Small intestine (tissue), 7 donors: ENCODE data around the gene ADAM17. TPM values are rescaled to one million over a fixed set of nuclear protein-coding genes. Genes with fewer than 3 reads are reported as not detected.
A peak's percentile ranks its signal among the peaks of the same experiment; 100 is the strongest.
"Not testable (repeated sequence)": the region's sequence is repeated elsewhere in the genome, so short reads cannot be mapped to it uniquely, and the experiment has no call there.

Experiments used
- DNase-seq, 2 donors: peaks; one replicate each; pipeline versions ENCODE4 v3.0.0 to v3.0.0-alpha.2; 2013
- FAIRE-seq: peaks from 2 replicates; lab custom pipeline; 2012; peaks lifted over from hg19 to GRCh38; lab: Jason Lieb, UNC
- H3K27ac ChIP-seq, 3 donors: one replicate each; pipeline ENCODE4 v1.5.1; 2013; ENCODE audit warnings: low read length in 2 of 3, mild to moderate bottlenecking in 2 of 3, control low read depth in 1 of 3, inconsistent platforms in 1 of 3, low read depth in 1 of 3, moderate library complexity in 1 of 3
- H3K27me3 ChIP-seq, 3 donors: one replicate each; pipeline ENCODE4 v1.6.1; 2013; ENCODE audit warnings: low read length in 3 of 3, inconsistent platforms in 1 of 3; ENCODE audit not compliant: control insufficient read depth in 3 of 3, insufficient read depth in 3 of 3
- H3K36me3 ChIP-seq, 3 donors: one replicate each; pipeline ENCODE4 v1.6.1; 2013; ENCODE audit warnings: low read length in 3 of 3, inconsistent platforms in 1 of 3, low read depth in 1 of 3, mild to moderate bottlenecking in 1 of 3, moderate library complexity in 1 of 3; ENCODE audit not compliant: control insufficient read depth in 3 of 3, insufficient read depth in 2 of 3
- H3K4me1 ChIP-seq, 3 donors: one replicate each; pipeline ENCODE4 v1.6.1; 2013; ENCODE audit warnings: low read length in 2 of 3, inconsistent platforms in 1 of 3, low read depth in 1 of 3, mild to moderate bottlenecking in 1 of 3, moderate library complexity in 1 of 3; ENCODE audit not compliant: control insufficient read depth in 3 of 3, insufficient read depth in 2 of 3
- H3K4me3 ChIP-seq, 3 donors: one replicate each; pipeline ENCODE4 v1.5.1; 2013; ENCODE audit warnings: low read length in 3 of 3, control low read depth in 1 of 3, inconsistent platforms in 1 of 3, low read depth in 1 of 3, mild to moderate bottlenecking in 1 of 3, moderate library complexity in 1 of 3
- H3K9me3 ChIP-seq, 2 donors: one replicate each; pipeline ENCODE4 v1.6.1; 2013; ENCODE audit warnings: low read depth in 1 of 2, low read length in 1 of 2; ENCODE audit not compliant: control insufficient read depth in 2 of 2, insufficient read depth in 1 of 2
- WGBS, 3 donors: extraction: QIAGEN DNeasy Blood & Tissue Kit; methylation state at CpG; one replicate each; pipeline ENCODE4 v1.1.7; 2013; 5-methylcytosine and 5-hydroxymethylcytosine counted together
- polyA plus RNA-seq, 4 donors: library from polyadenylated mRNA; stranded (reverse) in 3 of 4; unstranded in 1 of 4; fragments of 200-250 nt in 3 of 4; fragments of 120-200 nt in 1 of 4; gene quantifications; one replicate each; pipeline versions ENCODE4 v1.2.1 to v1.2.3, GENCODE V29; 2013
- donor health status: healthy with polysubstance abuse.
- donor health status: control.
- donor health status: control.
- donor health status: Bipolar disorder and iron deficiency.
- donor health status: healthy.

ADAM17 gene
- polyA plus RNA-seq, 4 donors, result 2.9 to 17.6 (median 5.7) TPM

GRCh38 chr2:9513946-9514345 is 41.7 kb downstream of the ADAM17 start:
- not testable (repeated sequence) for H3K27me3 ChIP-seq, H3K4me3 ChIP-seq, FAIRE-seq, H3K9me3 ChIP-seq, H3K27ac ChIP-seq, DNase-seq, H3K4me1 ChIP-seq
- H3K36me3 ChIP-seq, result peaks cover 11 to 38% (median 12%) of the 10 kb centered on the region in 3 donors
- 98 to 100% (median 98%) methylated on average over 3 of the region's 3 CpGs for WGBS, 3 donors

DNA sequence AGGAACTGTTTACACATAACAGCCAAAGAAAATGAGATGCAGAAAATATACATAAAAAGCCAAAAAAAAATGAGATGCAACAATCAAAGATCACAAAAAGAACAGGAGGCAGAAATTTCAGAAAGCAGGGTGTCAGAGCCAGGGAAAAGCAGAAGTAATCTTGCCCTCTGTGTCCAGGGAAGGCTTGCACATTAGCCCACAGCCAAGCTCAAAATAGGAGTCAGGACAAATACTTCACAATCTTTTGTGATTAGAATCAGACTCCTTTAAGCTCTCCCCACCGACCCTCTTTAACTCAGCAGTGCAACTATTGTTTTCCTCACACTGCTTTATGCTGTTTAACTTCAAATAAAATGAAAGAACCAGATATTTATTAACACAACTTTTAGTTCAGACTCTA is 46.7 kb downstream of the ADAM17 start:
- DNase-seq (no peak), FAIRE-seq (no peak)
- H3K27ac ChIP-seq, result no peak overlapping the region
- no peak overlapping the region for H3K4me3 ChIP-seq
- H3K36me3 ChIP-seq, result peaks cover 6 to 42% (median 8%) of the 10 kb centered on the region in 3 donors
- H3K27me3 ChIP-seq, result no peaks in the 10 kb centered on the region
- WGBS, 3 donors, result 10 to 38% (median 23%) methylated on average over 1 of the region's 1 CpG
- no peaks in the 10 kb centered on the region for H3K9me3 ChIP-seq
- H3K4me1 ChIP-seq, result no peaks in the 10 kb centered on the region

- Histone ChIP-seq H3K9me3 (no peaks in the 10 kb centered on the region), H3K4me3 (no peak overlapping the region), H3K27ac (no peak overlapping the region), H3K36me3 (peaks cover 17 to 43% (median 17%) of the 10 kb centered on the region in 3 donors), H3K27me3 (no peaks in the 10 kb centered on the region), H3K4me1 (no peaks in the 10 kb centered on the region)
- FAIRE-seq (no peak), DNase-seq (no peak)
- 73 to 95% (median 90%) methylated on average over 1 of the region's 1 CpG for WGBS, 3 donors
Measured at GRCh38 chr2:9498210-9498609, 57.4 kb downstream of the ADAM17 start.

DNA sequence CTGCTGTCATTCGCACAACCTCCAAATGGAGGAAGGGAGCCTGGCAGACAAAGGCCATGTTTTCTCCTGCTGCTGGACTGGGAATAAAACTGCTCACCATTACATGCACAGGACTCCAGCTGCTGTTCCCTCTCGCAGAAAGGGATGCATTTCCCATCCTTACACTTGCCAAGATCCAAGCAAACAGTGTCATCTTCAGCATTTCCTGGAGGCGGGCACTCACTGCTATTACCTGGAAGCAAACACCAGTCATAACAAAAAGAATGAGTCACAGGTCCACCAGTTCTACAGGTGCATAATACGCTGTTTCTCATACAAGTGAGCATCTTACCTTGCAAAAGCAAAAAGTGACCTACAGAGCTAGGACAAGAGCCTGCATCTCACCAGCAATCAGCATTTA is 58.6 kb downstream of the ADAM17 start:
- no peak overlapping the region for H3K27ac ChIP-seq
- H3K9me3 ChIP-seq, result no peaks in the 10 kb centered on the region
- FAIRE-seq, result no peak
- no peaks in the 10 kb centered on the region for H3K27me3 ChIP-seq
- peaks cover 17 to 38% (median 21%) of the 10 kb centered on the region in 3 donors for H3K36me3 ChIP-seq
- 76 to 88% (median 84%) methylated on average over 4 of the region's 4 CpGs for WGBS, 3 donors
- no peak overlapping the region for H3K4me3 ChIP-seq
- peak in 1 of 2 donors; percentile 39 for DNase-seq
- no peaks in the 10 kb centered on the region for H3K4me1 ChIP-seq

- Histone ChIP-seq H3K4me3 (no peak overlapping the region), H3K9me3 (no peaks in the 10 kb centered on the region), H3K27ac (no peak overlapping the region), H3K36me3 (peaks cover 23 to 52% (median 33%) of the 10 kb centered on the region in 3 donors), H3K27me3 (no peaks in the 10 kb centered on the region), H3K4me1 (no peaks in the 10 kb centered on the region)
- 88 to 97% (median 88%) methylated on average over 1 of the region's 1 CpG for WGBS, 3 donors
- no peak for FAIRE-seq
- DNase-seq, result no peak
Measured at GRCh38 chr2:9494081-9494480, 61.5 kb downstream of the ADAM17 start.

- Histone ChIP-seq H3K4me1 (no peaks in the 10 kb centered on the region), H3K4me3 (no peak overlapping the region), H3K9me3 (no peaks in the 10 kb centered on the region), H3K27ac (no peak overlapping the region), H3K27me3 (no peaks in the 10 kb centered on the region), H3K36me3 (peaks cover 23 to 53% (median 33%) of the 10 kb centered on the region in 3 donors)
- 63 to 88% (median 77%) methylated on average over 3 of the region's 3 CpGs for WGBS, 3 donors
- DNase-seq, result no peak
- FAIRE-seq, result no peak
Measured at GRCh38 chr2:9493478-9493877, 62.2 kb downstream of the ADAM17 start.

DNA sequence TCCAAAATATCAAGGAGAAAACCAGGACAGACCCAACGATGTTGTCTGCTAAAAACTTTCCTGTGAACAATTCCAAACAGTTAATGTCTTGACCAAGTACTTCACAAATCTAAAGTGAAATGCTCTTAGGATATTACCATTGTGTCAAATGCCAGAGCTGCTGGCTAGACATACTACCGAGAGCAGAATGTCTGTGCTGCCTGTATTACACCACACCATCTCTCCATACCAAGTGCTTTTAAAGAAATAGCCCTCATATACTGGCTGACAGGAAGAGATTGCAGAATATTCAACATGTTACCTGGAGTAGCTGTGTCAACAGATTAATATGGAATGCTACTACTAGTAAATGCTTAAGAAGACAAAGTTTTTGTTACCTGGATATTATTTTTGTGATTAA is 62.7 kb downstream of the ADAM17 start:
- Histone ChIP-seq H3K4me1 (no peaks in the 10 kb centered on the region), H3K27ac (no peak overlapping the region), H3K27me3 (no peaks in the 10 kb centered on the region), H3K4me3 (no peak overlapping the region), H3K36me3 (peaks cover 23 to 51% (median 37%) of the 10 kb centered on the region in 3 donors), H3K9me3 (no peaks in the 10 kb centered on the region)
- no peak for FAIRE-seq
- no peak for DNase-seq
- 74 to 81% (median 77%) methylated on average over 2 of the region's 2 CpGs for WGBS, 3 donors

DNA sequence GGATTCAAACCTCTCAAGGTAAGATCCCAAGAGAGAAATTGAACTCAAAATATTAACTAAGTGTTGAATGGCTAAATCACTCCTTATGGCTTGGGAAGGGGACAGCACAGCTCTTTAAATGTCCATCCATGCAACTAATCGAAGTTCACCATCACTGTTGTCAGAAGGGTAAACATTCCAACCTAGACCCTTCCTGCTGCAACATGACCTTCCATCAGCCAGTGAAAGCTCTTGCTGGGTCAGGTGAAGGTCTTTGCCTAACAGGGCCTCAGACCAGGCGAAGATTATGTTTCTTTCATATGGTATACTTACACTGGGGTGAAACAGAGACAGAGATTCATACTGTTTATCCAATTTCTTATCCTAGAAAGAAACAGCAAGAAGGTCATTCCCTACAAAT is 64.8 kb downstream of the ADAM17 start:
- 85 to 91% (median 88%) methylated on average over 2 of the region's 2 CpGs for WGBS, 3 donors
- no peaks in the 10 kb centered on the region for H3K27me3 ChIP-seq
- no peaks in the 10 kb centered on the region for H3K9me3 ChIP-seq
- FAIRE-seq (no peak), DNase-seq (no peak)
- no peak overlapping the region for H3K27ac ChIP-seq
- H3K4me3 ChIP-seq, result no peak overlapping the region
- H3K36me3 ChIP-seq, result peaks cover 16 to 51% (median 38%) of the 10 kb centered on the region in 3 donors
- H3K4me1 ChIP-seq, result no peaks in the 10 kb centered on the region
